GM21515 (cell line): ENCODE results near the gene FSTL4.

Source experiments
- ATAC-seq: cut with Tn5 transposase; IDR thresholded peaks from one replicate; pipeline ENCODE4 v1.9.1; 2021; ENCODE audit not compliant: unreplicated experiment

FSTL4 gene

GRCh38 chr5:133307275-133307674 is 305.1 kb downstream of the FSTL4 start:
- peak; percentile 56 for ATAC-seq

- no peak for ATAC-seq
Observed at GRCh38 chr5:133304707-133305216, 307.6 kb downstream of the FSTL4 start.

GRCh38 chr5:133304178-133304577 is 308.2 kb downstream of the FSTL4 start:
- no peak for ATAC-seq

- ATAC-seq = no peak
Observed at GRCh38 chr5:133303298-133303697, 309.0 kb downstream of the FSTL4 start.

- ATAC-seq = no peak
Observed at GRCh38 chr5:133299728-133300127, 312.6 kb downstream of the FSTL4 start.

- no peak for ATAC-seq
Observed at GRCh38 chr5:133299021-133299420, 313.3 kb downstream of the FSTL4 start.

- no peak for ATAC-seq
Observed at GRCh38 chr5:133298447-133298846, 313.9 kb downstream of the FSTL4 start.

GRCh38 chr5:133297293-133297692 is 315.0 kb downstream of the FSTL4 start:
- no peak for ATAC-seq

- ATAC-seq = no peak
Observed at GRCh38 chr5:133296624-133297023, 315.7 kb downstream of the FSTL4 start.

- no peak for ATAC-seq
Observed at GRCh38 chr5:133295520-133295919, 316.8 kb downstream of the FSTL4 start.

GRCh38 chr5:133294380-133294779 is 318.0 kb downstream of the FSTL4 start:
- no peak for ATAC-seq

- no peak for ATAC-seq
Observed at GRCh38 chr5:133293960-133294359, 318.4 kb downstream of the FSTL4 start.

GRCh38 chr5:133292300-133292699 is 320.0 kb downstream of the FSTL4 start:
- no peak for ATAC-seq

- ATAC-seq = no peak
Observed at GRCh38 chr5:133291524-133291923, 320.8 kb downstream of the FSTL4 start.

- ATAC-seq = no peak
Observed at GRCh38 chr5:133290669-133291240, 321.6 kb downstream of the FSTL4 start.

GRCh38 chr5:133289686-133290367 is 322.5 kb downstream of the FSTL4 start:
- ATAC-seq = no peak

GRCh38 chr5:133287500-133287899 is 324.8 kb downstream of the FSTL4 start:
- ATAC-seq = no peak

- ATAC-seq = no peak
Observed at GRCh38 chr5:133286483-133286882, 325.9 kb downstream of the FSTL4 start.

GRCh38 chr5:133285583-133286021 is 326.7 kb downstream of the FSTL4 start:
- no peak for ATAC-seq

- ATAC-seq = no peak
Observed at GRCh38 chr5:133284306-133284705, 328.0 kb downstream of the FSTL4 start.

GRCh38 chr5:133278317-133278716 is 334.0 kb downstream of the FSTL4 start:
- no peak for ATAC-seq

GRCh38 chr5:133277744-133278143 is 334.6 kb downstream of the FSTL4 start:
- ATAC-seq = no peak

GRCh38 chr5:133276171-133276570 is 336.2 kb downstream of the FSTL4 start:
- ATAC-seq = no peak
